ENCODE measurements around the gene WNT10A.
"Not testable (repeated sequence)": the region's sequence is repeated elsewhere in the genome, so short reads cannot be mapped to it uniquely, and the experiment has no call there.

The WNT10A gene

DNA sequence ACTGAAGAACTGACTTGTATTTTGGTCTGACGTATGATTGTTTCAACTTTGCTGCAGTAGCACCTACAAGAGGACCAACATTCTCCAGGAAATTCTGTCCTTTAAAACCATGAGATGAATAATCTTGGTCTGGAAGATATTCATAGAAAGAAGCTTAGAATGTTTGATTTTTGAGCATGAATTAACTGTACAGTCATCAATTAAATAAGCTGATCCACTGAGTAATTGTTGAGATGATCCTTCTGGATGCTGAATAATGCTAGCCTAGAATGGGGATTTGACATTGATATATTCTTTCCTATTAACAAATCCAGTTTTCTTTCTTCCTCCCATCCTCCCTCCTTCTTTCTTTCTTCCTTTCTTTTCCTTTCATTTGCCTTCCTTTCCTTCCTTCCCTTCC, 39.9 kb downstream of the WNT10A start:
- no peaks in the 10 kb centered on the region for H3K36me3 ChIP-seq (ENCODE audit: insufficient read depth, low read length)
- no peaks in the 10 kb centered on the region for H3K79me2 ChIP-seq (ENCODE audit: control insufficient read depth, insufficient read depth, low read length, unreplicated experiment)
- no peak overlapping the region for H3K27ac ChIP-seq (ENCODE audit: low read depth, low read length)
- no peak overlapping the region for H2AFZ ChIP-seq (ENCODE audit: low read length, unreplicated experiment)
- H3K4me1 ChIP-seq (ENCODE audit: control insufficient read depth, insufficient read depth, low read length, unreplicated experiment), result no peaks in the 10 kb centered on the region
- no peak overlapping the region for H3K4me3 ChIP-seq (ENCODE audit: low read depth, low read length)
- peaks cover 30% of the 10 kb centered on the region for H3K27me3 ChIP-seq (ENCODE audit: insufficient read depth, low read length)

DNA sequence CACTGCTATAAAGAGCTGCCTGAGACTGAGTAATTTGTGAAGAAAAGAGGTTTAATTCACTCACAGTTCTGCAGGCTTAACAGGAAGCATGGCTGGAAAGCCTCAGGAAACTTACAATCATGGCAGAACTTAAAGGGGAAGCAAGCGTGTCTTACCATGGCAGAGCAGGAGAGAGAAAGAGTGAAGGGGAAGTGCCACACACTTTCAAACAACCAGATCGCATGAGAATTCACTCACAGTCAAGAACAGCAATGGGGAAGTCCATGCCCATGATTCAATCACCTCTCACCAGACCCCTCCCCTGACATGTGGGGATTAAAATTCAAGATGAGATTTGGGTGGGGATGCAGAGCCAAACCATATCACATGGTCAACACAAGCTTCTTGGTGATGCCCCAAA, 44.1 kb downstream of the WNT10A start:
- H3K79me2 ChIP-seq (ENCODE audit: control insufficient read depth, insufficient read depth, low read length, unreplicated experiment), result no peaks in the 10 kb centered on the region

DNA sequence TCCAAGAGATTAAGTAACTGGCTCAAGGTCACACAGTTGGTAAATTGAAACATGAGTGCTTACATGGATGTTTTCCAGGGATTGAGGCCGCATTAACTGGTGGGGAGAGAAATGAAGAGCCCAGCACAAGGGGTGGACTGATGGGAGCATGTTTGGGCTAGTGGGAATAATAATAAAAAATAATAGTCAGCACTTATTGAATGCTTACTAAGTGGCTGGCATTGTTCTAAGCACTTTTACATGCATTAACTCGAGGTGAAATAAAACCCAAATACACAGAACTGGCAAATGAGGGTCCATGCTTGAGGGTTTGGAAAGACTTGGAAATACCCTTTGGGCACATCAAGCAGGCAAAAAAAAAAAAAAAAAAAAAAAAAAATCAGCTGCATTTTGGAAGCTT, 44.8 kb downstream of the WNT10A start:
- Histone ChIP-seq H3K27ac (ENCODE audit: low read depth, low read length) (no peak overlapping the region), H2AFZ (ENCODE audit: low read length, unreplicated experiment) (no peak overlapping the region), H3K4me1 (ENCODE audit: control insufficient read depth, insufficient read depth, low read length, unreplicated experiment) (no peaks in the 10 kb centered on the region), H3K27me3 (ENCODE audit: insufficient read depth, low read length) (peaks cover 69% of the 10 kb centered on the region), H3K4me3 (ENCODE audit: low read depth, low read length) (no peak overlapping the region), H3K36me3 (ENCODE audit: insufficient read depth, low read length) (no peaks in the 10 kb centered on the region), H3K79me2 (ENCODE audit: control insufficient read depth, insufficient read depth, low read length, unreplicated experiment) (no peaks in the 10 kb centered on the region)

More for the DNA sequence above, 44.1 kb downstream of the WNT10A start:
- Histone ChIP-seq H2AFZ (ENCODE audit: low read length, unreplicated experiment) (no peak overlapping the region), H3K4me3 (ENCODE audit: low read depth, low read length) (no peak overlapping the region), H3K27ac (ENCODE audit: low read depth, low read length) (no peak overlapping the region), H3K27me3 (ENCODE audit: insufficient read depth, low read length) (peaks cover 66% of the 10 kb centered on the region), H3K36me3 (ENCODE audit: insufficient read depth, low read length) (no peaks in the 10 kb centered on the region), H3K4me1 (ENCODE audit: control insufficient read depth, insufficient read depth, low read length, unreplicated experiment) (no peaks in the 10 kb centered on the region)

DNA sequence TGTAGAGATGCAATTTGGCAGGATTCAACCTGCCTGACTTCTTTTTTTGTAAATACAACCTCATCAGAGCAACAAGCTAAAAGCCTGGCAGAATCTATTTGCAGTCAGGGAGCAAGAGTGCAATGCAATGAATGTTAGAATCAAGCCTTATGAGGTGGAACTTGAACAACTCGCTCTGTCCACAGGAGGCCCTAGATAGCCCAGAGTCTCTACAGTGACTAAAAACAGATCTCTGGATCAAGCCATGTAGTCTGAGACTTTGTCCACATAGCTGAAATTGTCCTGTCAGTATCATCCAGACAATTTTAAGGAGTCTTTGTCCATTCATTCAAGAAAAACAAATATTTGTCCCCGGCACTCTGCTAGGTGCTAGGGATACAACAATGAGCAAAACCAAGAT, 46.8 kb downstream of the WNT10A start:
- Histone ChIP-seq H3K4me3 (ENCODE audit: low read depth, low read length) (no peak overlapping the region), H3K36me3 (ENCODE audit: insufficient read depth, low read length) (no peaks in the 10 kb centered on the region), H2AFZ (ENCODE audit: low read length, unreplicated experiment) (no peak overlapping the region), H3K27me3 (ENCODE audit: insufficient read depth, low read length) (peaks cover 69% of the 10 kb centered on the region), H3K4me1 (ENCODE audit: control insufficient read depth, insufficient read depth, low read length, unreplicated experiment) (no peaks in the 10 kb centered on the region), H3K27ac (ENCODE audit: low read depth, low read length) (no peak overlapping the region), H3K79me2 (ENCODE audit: control insufficient read depth, insufficient read depth, low read length, unreplicated experiment) (no peaks in the 10 kb centered on the region)

DNA sequence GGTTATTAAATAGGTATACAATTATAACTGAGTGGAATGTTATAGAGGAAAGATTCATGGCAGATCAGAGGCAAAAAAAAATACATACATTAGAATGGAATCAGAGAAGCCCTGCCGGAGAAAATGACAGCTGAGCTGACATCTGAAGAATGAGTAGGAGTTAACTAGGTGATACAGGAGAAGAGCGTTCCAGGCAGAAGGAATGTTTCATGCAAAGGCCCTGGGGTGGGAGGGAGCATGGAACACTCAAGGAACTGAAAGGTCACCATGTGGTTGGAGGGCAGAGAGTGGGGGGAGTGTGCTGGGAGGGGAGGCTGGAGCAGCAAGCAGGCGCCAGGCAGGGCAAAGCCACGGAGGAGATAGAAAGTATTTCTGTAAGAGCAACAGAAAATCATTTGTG, 47.2 kb downstream of the WNT10A start:
- Histone ChIP-seq H3K4me3 (ENCODE audit: low read depth, low read length) (no peak overlapping the region), H3K36me3 (ENCODE audit: insufficient read depth, low read length) (no peaks in the 10 kb centered on the region), H3K27me3 (ENCODE audit: insufficient read depth, low read length) (peaks cover 72% of the 10 kb centered on the region)

DNA sequence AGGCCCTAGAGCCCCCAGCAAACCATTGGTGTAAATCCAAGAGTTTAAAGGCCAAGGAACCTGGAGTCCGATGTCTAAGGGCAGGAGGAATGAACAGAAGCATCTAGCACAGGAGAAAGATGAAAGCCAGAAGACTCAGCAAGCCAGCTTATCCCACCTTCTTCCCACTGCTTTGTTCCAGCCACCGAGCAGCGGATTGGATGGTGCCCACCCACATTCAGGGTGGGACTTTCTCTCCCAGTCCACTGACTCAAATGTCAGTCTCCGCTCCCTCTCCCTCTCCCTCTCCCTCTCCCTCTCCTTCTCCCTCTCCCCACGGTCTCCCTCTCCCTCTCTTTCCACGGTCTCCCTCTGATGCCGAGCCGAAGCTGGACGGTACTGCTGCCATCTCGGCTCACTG, 49.8 kb downstream of the WNT10A start:
- H3K27me3 ChIP-seq (ENCODE audit: insufficient read depth, low read length), result peaks cover 71% of the 10 kb centered on the region
- H3K4me1 ChIP-seq (ENCODE audit: control insufficient read depth, insufficient read depth, low read length, unreplicated experiment); H3K4me3 ChIP-seq (ENCODE audit: low read depth, low read length); H3K36me3 ChIP-seq (ENCODE audit: insufficient read depth, low read length); H2AFZ ChIP-seq (ENCODE audit: low read length, unreplicated experiment); H3K79me2 ChIP-seq (ENCODE audit: control insufficient read depth, insufficient read depth, low read length, unreplicated experiment); H3K27ac ChIP-seq (ENCODE audit: low read depth, low read length): not testable (repeated sequence)

More for the DNA sequence above, 47.2 kb downstream of the WNT10A start:
- Histone ChIP-seq H2AFZ (ENCODE audit: low read length, unreplicated experiment) (no peak overlapping the region), H3K79me2 (ENCODE audit: control insufficient read depth, insufficient read depth, low read length, unreplicated experiment) (no peaks in the 10 kb centered on the region), H3K4me1 (ENCODE audit: control insufficient read depth, insufficient read depth, low read length, unreplicated experiment) (no peaks in the 10 kb centered on the region), H3K27ac (ENCODE audit: low read depth, low read length) (no peak overlapping the region)

DNA sequence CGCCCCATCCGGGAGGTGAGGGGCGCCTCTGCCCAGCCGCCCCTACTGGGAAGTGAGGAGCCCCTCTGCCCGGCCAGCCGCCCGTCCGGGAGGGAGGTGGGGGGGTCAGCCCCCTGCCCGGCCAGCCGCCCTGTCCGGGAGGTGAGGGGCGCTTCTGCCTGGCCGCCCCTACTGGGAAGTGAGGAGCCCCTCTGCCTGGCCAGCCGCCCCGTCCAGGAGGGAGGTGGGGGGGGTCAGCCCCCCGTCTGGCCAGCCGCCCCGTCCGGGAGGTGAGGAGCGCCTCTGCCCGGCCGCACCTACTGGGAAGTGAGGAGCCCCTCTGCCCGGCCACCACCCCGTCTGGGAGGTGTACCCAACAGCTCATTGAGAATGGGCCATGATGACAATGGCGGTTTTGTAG, 51.1 kb downstream of the WNT10A start:
- not testable (repeated sequence) for H3K36me3 ChIP-seq (ENCODE audit: insufficient read depth, low read length); H2AFZ ChIP-seq (ENCODE audit: low read length, unreplicated experiment); H3K4me3 ChIP-seq (ENCODE audit: low read depth, low read length); H3K4me1 ChIP-seq (ENCODE audit: control insufficient read depth, insufficient read depth, low read length, unreplicated experiment); H3K79me2 ChIP-seq (ENCODE audit: control insufficient read depth, insufficient read depth, low read length, unreplicated experiment); H3K27ac ChIP-seq (ENCODE audit: low read depth, low read length)
- peaks cover 71% of the 10 kb centered on the region for H3K27me3 ChIP-seq (ENCODE audit: insufficient read depth, low read length)

All from ACC112 (cell line).